GM20000 (cell line): ENCODE data around the gene KDM5B.

Experiments used
- DNase-seq: peaks from one replicate; pipeline ENCODE4 v3.0.0; 2012; ENCODE audit warnings: low spot score
- CTCF ChIP-seq: IDR thresholded peaks from 2 replicates; pipeline ENCODE4 v1.5.1; 2012; ENCODE audit warnings: mild to moderate bottlenecking, control low read depth; ENCODE audit errors: extremely low read depth, missing control alignments

KDM5B gene

GRCh38 chr1:202691816-202692215 lies 116.4 kb downstream of the KDM5B start:
- TF ChIP-seq CTCF = no peak

GRCh38 chr1:202689493-202690342 lies 118.5 kb downstream of the KDM5B start:
- TF ChIP-seq CTCF = no peak
- DNase-seq = no peak

More at GRCh38 chr1:202691816-202692215, 116.4 kb downstream of the KDM5B start:
- no peak for DNase-seq

GRCh38 chr1:202689082-202689481 lies 119.1 kb downstream of the KDM5B start:
- no peak for DNase-seq
- no peak for TF ChIP-seq CTCF

GRCh38 chr1:202688401-202688800 lies 119.8 kb downstream of the KDM5B start:
- DNase-seq = no peak
- TF ChIP-seq CTCF = no peak

- DNase-seq = no peak
Measured at GRCh38 chr1:202687798-202688197, 120.4 kb downstream of the KDM5B start.

GRCh38 chr1:202687370-202687769 lies 120.9 kb downstream of the KDM5B start:
- DNase-seq = no peak
- no peak for TF ChIP-seq CTCF

More at GRCh38 chr1:202687798-202688197, 120.4 kb downstream of the KDM5B start:
- TF ChIP-seq CTCF = no peak

GRCh38 chr1:202685641-202686040 lies 122.6 kb downstream of the KDM5B start:
- DNase-seq = no peak
- TF ChIP-seq CTCF = no peak
